Measurements from ENCODE around the gene PPARD. TPM values are rescaled to one million over a fixed set of nuclear protein-coding genes. Genes with fewer than 3 reads are reported as not detected.

PPARD gene
- total and polyA plus RNA-seq, 2 of the 13 experiments (the other 11 are each of a cell fraction or from before 2014, with no cell fraction given) = 6.1 to 13.3 TPM

DNA sequence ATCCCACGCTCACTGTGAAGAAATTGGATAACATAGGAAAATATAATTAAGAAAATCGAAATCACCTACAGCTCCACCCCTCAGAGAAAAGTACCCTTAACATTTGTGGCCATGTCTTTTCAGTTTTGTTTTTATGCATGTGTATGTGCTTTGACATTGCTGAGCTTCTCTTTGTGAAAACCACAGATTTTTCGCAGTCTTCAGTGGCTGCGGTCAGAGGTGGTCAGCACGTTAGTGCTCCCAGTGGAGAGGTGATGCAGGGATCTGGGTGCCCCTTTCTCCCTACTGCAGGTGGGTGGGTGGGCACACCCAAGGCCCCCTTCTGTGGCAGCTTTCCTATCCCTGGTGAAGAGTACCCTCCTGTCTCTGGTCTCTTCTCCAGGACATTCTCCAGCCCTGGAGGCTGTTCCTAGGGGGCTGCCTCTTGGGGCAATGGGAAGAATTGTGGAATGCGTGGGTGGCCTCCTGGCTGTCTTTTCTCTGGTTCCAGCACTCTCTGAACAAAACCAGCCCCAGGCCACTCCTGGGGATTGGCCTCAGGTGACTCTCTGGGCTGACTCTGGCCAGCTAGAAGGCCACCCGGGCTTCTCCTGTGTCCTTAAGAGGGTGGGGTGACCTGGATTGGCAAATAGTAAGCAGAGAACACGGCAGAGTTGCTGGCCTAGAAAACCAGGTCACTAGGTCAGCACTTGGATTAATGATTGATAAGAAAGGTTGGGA is 59.9 kb downstream of the PPARD start (continued):
- TF ChIP-seq, protein P1, sequence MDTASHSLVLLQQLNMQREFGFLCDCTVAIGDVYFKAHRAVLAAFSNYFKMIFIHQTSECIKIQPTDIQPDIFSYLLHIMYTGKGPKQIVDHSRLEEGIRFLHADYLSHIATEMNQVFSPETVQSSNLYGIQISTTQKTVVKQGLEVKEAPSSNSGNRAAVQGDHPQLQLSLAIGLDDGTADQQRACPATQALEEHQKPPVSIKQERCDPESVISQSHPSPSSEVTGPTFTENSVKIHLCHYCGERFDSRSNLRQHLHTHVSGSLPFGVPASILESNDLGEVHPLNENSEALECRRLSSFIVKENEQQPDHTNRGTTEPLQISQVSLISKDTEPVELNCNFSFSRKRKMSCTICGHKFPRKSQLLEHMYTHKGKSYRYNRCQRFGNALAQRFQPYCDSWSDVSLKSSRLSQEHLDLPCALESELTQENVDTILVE (CRISPR knock-in tag; IDR thresholded peaks at IDR 0.05) = no peak
- TF ChIP-seq REXO4 (CRISPR knock-in tag; IDR thresholded peaks at IDR 0.05; ENCODE audit: borderline replicate concordance) (no peak), GZF1 (CRISPR knock-in tag; IDR thresholded peaks at IDR 0.05) (no peak), MEIS1 (CRISPR knock-in tag; IDR thresholded peaks at IDR 0.05; ENCODE audit: borderline replicate concordance) (0 out of 2 replicates have a peak, but pooled peaks have one; percentile 19), RFX5 (IDR thresholded peaks at IDR 0.05; ENCODE audit: low read depth, low read length) (no peak), SOX5 (CRISPR knock-in tag; IDR thresholded peaks at IDR 0.05; ENCODE audit: borderline replicate concordance) (peak; percentile 70; the same call in 1 of the 2 replicates), AGO1 (IDR thresholded peaks at IDR 0.05; ENCODE audit: low read depth, low read length, poor library complexity, severe bottlenecking) (no peak), DPF2 (CRISPR knock-in tag; IDR thresholded peaks at IDR 0.05; ENCODE audit: borderline replicate concordance, low read depth) (no peak), CREM (IDR thresholded peaks at IDR 0.05) (peak; percentile 58; the same call in 1 of the 2 replicates), CREM (CRISPR knock-in tag; IDR thresholded peaks at IDR 0.05) (no peak), ELF1 (CRISPR knock-in tag; IDR thresholded peaks at IDR 0.05) (no peak), ESRRA (CRISPR knock-in tag; IDR thresholded peaks at IDR 0.05; ENCODE audit: low read depth) (0 out of 2 replicates have a peak, but pooled peaks have one; percentile 27), ZNF790 (CRISPR knock-in tag; IDR thresholded peaks at IDR 0.05; ENCODE audit: borderline replicate concordance) (no peak), ASH2L (IDR thresholded peaks at IDR 0.05; ENCODE audit: insufficient read length, low read depth, low read length) (no peak), XRCC5 (optimal IDR thresholded peaks at IDR 0.05; ENCODE audit: low read length) (peak; percentile 86)
- TF ChIP-seq, protein P2, sequence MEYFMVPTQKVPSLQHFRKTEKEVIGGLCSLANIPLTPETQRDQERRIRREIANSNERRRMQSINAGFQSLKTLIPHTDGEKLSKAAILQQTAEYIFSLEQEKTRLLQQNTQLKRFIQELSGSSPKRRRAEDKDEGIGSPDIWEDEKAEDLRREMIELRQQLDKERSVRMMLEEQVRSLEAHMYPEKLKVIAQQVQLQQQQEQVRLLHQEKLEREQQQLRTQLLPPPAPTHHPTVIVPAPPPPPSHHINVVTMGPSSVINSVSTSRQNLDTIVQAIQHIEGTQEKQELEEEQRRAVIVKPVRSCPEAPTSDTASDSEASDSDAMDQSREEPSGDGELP (IDR thresholded peaks at IDR 0.05; ENCODE audit: borderline replicate concordance, low read depth) = peak; percentile 49; the same call in 1 of the 2 replicates
- TF ChIP-seq, protein P3, sequence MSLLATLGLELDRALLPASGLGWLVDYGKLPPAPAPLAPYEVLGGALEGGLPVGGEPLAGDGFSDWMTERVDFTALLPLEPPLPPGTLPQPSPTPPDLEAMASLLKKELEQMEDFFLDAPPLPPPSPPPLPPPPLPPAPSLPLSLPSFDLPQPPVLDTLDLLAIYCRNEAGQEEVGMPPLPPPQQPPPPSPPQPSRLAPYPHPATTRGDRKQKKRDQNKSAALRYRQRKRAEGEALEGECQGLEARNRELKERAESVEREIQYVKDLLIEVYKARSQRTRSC (CRISPR knock-in tag; IDR thresholded peaks at IDR 0.05; ENCODE audit: low read depth) = no peak
- TF ChIP-seq, protein P4, sequence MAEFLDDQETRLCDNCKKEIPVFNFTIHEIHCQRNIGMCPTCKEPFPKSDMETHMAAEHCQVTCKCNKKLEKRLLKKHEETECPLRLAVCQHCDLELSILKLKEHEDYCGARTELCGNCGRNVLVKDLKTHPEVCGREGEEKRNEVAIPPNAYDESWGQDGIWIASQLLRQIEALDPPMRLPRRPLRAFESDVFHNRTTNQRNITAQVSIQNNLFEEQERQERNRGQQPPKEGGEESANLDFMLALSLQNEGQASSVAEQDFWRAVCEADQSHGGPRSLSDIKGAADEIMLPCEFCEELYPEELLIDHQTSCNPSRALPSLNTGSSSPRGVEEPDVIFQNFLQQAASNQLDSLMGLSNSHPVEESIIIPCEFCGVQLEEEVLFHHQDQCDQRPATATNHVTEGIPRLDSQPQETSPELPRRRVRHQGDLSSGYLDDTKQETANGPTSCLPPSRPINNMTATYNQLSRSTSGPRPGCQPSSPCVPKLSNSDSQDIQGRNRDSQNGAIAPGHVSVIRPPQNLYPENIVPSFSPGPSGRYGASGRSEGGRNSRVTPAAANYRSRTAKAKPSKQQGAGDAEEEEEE (CRISPR knock-in tag; IDR thresholded peaks at IDR 0.05; ENCODE audit: borderline replicate concordance) = no peak
- TF ChIP-seq, protein P5, sequence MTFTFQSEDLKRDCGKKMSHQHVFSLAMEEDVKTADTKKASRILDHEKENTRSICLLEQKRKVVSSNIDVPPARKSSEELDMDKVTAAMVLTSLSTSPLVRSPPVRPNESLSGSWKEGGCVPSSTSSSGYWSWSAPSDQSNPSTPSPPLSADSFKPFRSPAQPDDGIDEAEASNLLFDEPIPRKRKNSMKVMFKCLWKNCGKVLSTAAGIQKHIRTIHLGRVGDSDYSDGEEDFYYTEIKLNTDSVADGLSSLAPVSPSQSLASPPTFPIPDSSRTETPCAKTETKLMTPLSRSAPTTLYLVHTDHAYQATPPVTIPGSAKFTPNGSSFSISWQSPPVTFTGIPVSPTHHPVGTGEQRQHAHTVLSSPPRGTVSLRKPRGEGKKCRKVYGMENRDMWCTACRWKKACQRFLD (CRISPR knock-in tag; IDR thresholded peaks at IDR 0.05; ENCODE audit: borderline replicate concordance) = no peak
- TF ChIP-seq, protein P6, sequence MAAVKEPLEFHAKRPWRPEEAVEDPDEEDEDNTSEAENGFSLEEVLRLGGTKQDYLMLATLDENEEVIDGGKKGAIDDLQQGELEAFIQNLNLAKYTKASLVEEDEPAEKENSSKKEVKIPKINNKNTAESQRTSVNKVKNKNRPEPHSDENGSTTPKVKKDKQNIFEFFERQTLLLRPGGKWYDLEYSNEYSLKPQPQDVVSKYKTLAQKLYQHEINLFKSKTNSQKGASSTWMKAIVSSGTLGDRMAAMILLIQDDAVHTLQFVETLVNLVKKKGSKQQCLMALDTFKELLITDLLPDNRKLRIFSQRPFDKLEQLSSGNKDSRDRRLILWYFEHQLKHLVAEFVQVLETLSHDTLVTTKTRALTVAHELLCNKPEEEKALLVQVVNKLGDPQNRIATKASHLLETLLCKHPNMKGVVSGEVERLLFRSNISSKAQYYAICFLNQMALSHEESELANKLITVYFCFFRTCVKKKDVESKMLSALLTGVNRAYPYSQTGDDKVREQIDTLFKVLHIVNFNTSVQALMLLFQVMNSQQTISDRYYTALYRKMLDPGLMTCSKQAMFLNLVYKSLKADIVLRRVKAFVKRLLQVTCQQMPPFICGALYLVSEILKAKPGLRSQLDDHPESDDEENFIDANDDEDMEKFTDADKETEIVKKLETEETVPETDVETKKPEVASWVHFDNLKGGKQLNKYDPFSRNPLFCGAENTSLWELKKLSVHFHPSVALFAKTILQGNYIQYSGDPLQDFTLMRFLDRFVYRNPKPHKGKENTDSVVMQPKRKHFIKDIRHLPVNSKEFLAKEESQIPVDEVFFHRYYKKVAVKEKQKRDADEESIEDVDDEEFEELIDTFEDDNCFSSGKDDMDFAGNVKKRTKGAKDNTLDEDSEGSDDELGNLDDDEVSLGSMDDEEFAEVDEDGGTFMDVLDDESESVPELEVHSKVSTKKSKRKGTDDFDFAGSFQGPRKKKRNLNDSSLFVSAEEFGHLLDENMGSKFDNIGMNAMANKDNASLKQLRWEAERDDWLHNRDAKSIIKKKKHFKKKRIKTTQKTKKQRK (IDR thresholded peaks at IDR 0.05; ENCODE audit: low read length) = no peak

All from HepG2 (cell line).